Gastrocnemius medialis (tissue), 4 donors: ENCODE results near the gene INPP5J.

Experiments
- CTCF ChIP-seq, 5 experiments: fragments of 450-650 bp in 3 of 5; fragments of 200-600 bp in 2 of 5; sonication (generic) in 2 of 5; IDR thresholded peaks in 4 of 5; conservative IDR thresholded peaks in 1 of 5; 1 replicate in 4 of 5; 2 replicates in 1 of 5; pipeline ENCODE4 v1.5.1; 2016 to 2019; ENCODE audit warnings: antibody characterized with exemption in 5 of 5, mild to moderate bottlenecking in 3 of 5, moderate library complexity in 3 of 5
- POLR2A ChIP-seq, 2 donors: fragments of 450-650 bp; IDR thresholded peaks; one replicate each; pipeline ENCODE4 v1.6.1; 2017; ENCODE audit warnings: antibody characterized with exemption in 2 of 2, mild to moderate bottlenecking in 2 of 2, moderate library complexity in 2 of 2

GRCh38 chr22:31124811-31125465, 2.2 kb downstream of the INPP5J start:
- TF ChIP-seq CTCF (IDR thresholded peaks at IDR 0.05 in 4 of 5, conservative IDR thresholded peaks at IDR 0.05 in 1 of 5) (no peak), POLR2A (IDR thresholded peaks at IDR 0.05) (no peak)
